ENCODE data around the gene GZMM. TPM values are rescaled to one million over a fixed set of nuclear protein-coding genes. Genes with fewer than 3 reads are reported as not detected.

GZMM gene
- total and polyA plus RNA-seq, 7 donors = 0.11 to 0.23 (median 0.14) TPM; not detected in 4

DNA sequence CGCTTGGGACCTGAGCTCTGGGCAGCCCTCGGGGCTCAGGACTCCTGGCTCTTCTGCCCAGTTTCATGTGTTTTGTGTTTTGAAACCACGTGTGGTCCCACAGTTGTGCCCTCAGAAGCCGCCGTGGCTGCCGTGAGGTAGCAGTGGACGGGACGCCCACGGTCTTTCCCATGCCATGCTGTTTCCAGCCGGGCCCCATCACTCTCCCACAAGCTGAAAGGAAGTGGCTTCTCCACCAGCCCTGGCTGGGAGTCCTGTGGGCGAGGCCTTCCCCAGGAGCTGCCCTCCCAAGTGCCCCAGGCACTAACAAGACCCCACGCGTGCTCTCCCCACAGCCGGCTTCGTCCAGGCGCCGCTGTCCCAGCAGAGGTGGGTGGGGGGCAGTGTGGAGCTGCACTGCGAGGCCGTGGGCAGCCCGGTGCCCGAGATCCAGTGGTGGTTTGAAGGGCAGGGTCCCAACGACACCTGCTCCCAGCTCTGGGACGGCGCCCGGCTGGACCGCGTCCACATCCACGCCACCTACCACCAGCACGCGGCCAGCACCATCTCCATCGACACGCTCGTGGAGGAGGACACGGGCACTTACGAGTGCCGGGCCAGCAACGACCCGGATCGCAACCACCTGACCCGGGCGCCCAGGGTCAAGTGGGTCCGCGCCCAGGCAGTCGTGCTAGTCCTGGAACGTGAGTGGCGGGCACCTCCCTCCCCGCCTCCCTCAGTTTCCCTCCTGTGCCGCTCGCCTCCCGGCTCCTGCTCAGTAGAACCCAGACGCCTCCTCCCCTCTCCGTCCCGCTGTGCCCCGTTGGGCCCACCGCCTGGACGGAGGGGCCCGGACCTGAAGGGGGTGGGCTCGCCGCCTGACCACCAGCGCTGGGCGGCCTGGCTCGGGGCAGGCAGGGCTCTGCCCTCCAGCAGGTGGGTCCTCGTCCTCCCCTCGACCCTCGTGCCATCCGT, 33.9 kb downstream of the GZMM start:
- H3K4me3 ChIP-seq = peak overlapping the region; percentile 97
- no peak for DNase-seq

DNA sequence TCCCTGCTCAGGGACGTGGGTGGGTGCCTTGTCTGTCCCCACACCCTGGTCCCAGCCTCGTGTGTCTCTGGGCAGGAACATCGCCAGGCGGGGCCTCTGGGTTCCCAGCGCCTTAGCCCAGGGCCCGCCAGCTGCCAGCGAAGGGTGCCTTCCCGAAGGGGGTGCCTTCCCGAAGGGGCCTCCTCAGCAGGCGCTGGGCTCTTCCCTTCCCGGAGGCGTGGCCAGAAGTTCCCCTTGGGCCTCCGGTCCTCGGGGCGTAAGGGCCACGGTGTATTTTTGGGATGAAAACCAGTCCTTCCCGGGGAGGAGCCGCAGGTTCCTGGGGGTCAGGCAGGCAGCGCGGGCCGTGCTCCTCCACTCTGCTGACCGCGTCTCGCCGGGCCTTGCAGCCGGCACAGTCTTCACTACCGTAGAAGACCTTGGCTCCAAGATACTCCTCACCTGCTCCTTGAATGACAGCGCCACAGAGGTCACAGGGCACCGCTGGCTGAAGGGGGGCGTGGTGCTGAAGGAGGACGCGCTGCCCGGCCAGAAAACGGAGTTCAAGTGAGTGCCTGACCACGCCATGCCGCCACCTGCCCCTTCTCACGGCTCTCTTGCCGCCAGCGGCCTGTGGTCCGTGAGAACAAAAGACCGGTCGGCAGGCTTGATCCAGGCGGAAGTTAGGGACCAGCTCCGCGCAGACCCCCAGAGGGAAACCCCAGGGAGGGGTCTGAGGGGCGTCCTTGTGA, 35.4 kb downstream of the GZMM start:
- H3K4me3 ChIP-seq = no peak overlapping the region
- peaks cover 52% of the 10 kb centered on the region for H3K4me1 ChIP-seq
- peak overlapping the region; percentile 41 for H3K27ac ChIP-seq
- ATAC-seq (no peak), DNase-seq (no peak)
- no peaks in the 10 kb centered on the region for H3K9me3 ChIP-seq
- no peaks in the 10 kb centered on the region for H3K27me3 ChIP-seq (ENCODE audit: insufficient read depth in 3 of 3, low read length in 2 of 3)
- H3K36me3 ChIP-seq (ENCODE audit: insufficient read depth in 1 of 2, low read depth in 1 of 2) = peaks cover 4 to 54% of the 10 kb centered on the region in 2 donors
- intact Hi-C loops (cut with DNase I) = loop anchor here (5.0 to 10.0 kb wide), 3 partner anchors 48 to 826 kb away; partner anchors contain the start of genes DAZAP1 (in 1 of the 2), GAMT (in 1 of the 2) and POLRMT (in 1 of the 2)
- 74 to 84% (median 83%) methylated on average over 46 of the region's 46 CpGs for WGBS, 3 donors
- TF ChIP-seq CTCF (IDR thresholded peaks at IDR 0.05) = no peak

More for the DNA sequence above, 33.9 kb downstream of the GZMM start:
- H3K36me3 ChIP-seq (ENCODE audit: insufficient read depth in 1 of 2, low read depth in 1 of 2) = peaks cover 4 to 48% of the 10 kb centered on the region in 2 donors
- peak overlapping the region; percentile 94 for H3K27ac ChIP-seq
- intact Hi-C loops (cut with DNase I) = loop anchor here (5.0 to 10.0 kb wide), 3 partner anchors 50 to 827 kb away; partner anchors contain the start of genes DAZAP1 (in 1 of the 2), GAMT (in 1 of the 2) and POLRMT (in 1 of the 2)
- 81 to 85% (median 83%) methylated on average over 59 to 66 of the region's 66 CpGs for WGBS, 3 donors
- TF ChIP-seq CTCF (IDR thresholded peaks at IDR 0.05) = no peak
- no peak for ATAC-seq
- H3K9me3 ChIP-seq = no peaks in the 10 kb centered on the region
- peaks cover 54% of the 10 kb centered on the region for H3K4me1 ChIP-seq
- H3K27me3 ChIP-seq (ENCODE audit: insufficient read depth in 3 of 3, low read length in 2 of 3) = no peaks in the 10 kb centered on the region

GRCh38 chr19:579842-580155, 35.9 kb downstream of the GZMM start:
- no peak for TF ChIP-seq CTCF (IDR thresholded peaks at IDR 0.05)
- no peak for ATAC-seq
- Histone ChIP-seq H3K27ac (no peak overlapping the region), H3K4me1 (peaks cover 47% of the 10 kb centered on the region), H3K4me3 (no peak overlapping the region), H3K27me3 (ENCODE audit: insufficient read depth in 3 of 3, low read length in 2 of 3) (no peaks in the 10 kb centered on the region), H3K36me3 (ENCODE audit: insufficient read depth in 1 of 2, low read depth in 1 of 2) (peaks cover 4 to 54% of the 10 kb centered on the region in 2 donors), H3K9me3 (no peaks in the 10 kb centered on the region)
- DNase-seq = no peak
- intact Hi-C loops (cut with DNase I) = loop anchor here (5.0 to 10.0 kb wide), 4 partner anchors 48 to 825 kb away; partner anchors contain the start of genes DAZAP1 (in 1 of the 2), GAMT (in 1 of the 2) and POLRMT (in 1 of the 2)
- WGBS, 3 donors = 74 to 90% (median 80%) methylated on average over 11 of the region's 11 CpGs

- no peaks in the 10 kb centered on the region for H3K27me3 ChIP-seq (ENCODE audit: insufficient read depth in 3 of 3, low read length in 2 of 3)
- 81 to 84% (median 82%) methylated on average over 22 of the region's 22 CpGs for WGBS, 3 donors
- intact Hi-C loops (cut with DNase I) = loop anchor here in 1 of 2 donors (10.0 kb wide), 1 partner anchor 154 kb away; no protein-coding TSS in a partner anchor
- peaks cover 44% of the 10 kb centered on the region for H3K4me1 ChIP-seq
- no peak for TF ChIP-seq CTCF (IDR thresholded peaks at IDR 0.05)
- H3K27ac ChIP-seq = no peak overlapping the region
- H3K9me3 ChIP-seq = no peaks in the 10 kb centered on the region
- DNase-seq (no peak), ATAC-seq (no peak)
- H3K4me3 ChIP-seq = no peak overlapping the region
- peaks cover 4 to 54% of the 10 kb centered on the region in 2 donors for H3K36me3 ChIP-seq (ENCODE audit: insufficient read depth in 1 of 2, low read depth in 1 of 2)
Observed at GRCh38 chr19:580274-580835, 36.5 kb downstream of the GZMM start.
